Hippocampal formation (tissue), 2 donors: Measurements from ENCODE around the gene COL26A1.
"Not testable (repeated sequence)": the region's sequence is repeated elsewhere in the genome, so short reads cannot be mapped to it uniquely, and the experiment has no call there.

Experiments used
- DNase-seq, 2 donors: peaks; one replicate each; lab custom pipeline; 2025; lab: John Stamatoyannopoulos, UW

COL26A1 gene

GRCh38 chr7:101362334-101363195, at the start of gene COL26A1:
TSS of gene COL26A1 (plus strand) at chr7:101362875. CDS start at chr7:101363033, 158 bp downstream.
- DNase-seq: no peak

GRCh38 chr7:101315336-101315735, 47.3 kb upstream of the COL26A1 start:
- peak in 1 of 2 donors; percentile 0 for DNase-seq

- DNase-seq: no peak
Observed at GRCh38 chr7:101319401-101319800, 43.3 kb upstream of the COL26A1 start.

GRCh38 chr7:101321491-101322401, 40.9 kb upstream of the COL26A1 start, which contains the start of gene IFT22:
TSS of gene IFT22 (minus strand) at chr7:101321812. CDS start at chr7:101321709, 103 bp downstream.
- DNase-seq: peak; percentile 82 to 84

GRCh38 chr7:101328159-101328558, 34.5 kb upstream of the COL26A1 start:
- DNase-seq: no peak

- DNase-seq: no peak
Observed at GRCh38 chr7:101330011-101330484, 32.6 kb upstream of the COL26A1 start.

GRCh38 chr7:101332026-101332425, 30.6 kb upstream of the COL26A1 start:
- DNase-seq: no peak

- DNase-seq: no peak
Observed at GRCh38 chr7:101333912-101334311, 28.8 kb upstream of the COL26A1 start.

GRCh38 chr7:101340379-101340778, 22.3 kb upstream of the COL26A1 start:
- no peak for DNase-seq

GRCh38 chr7:101342892-101343291, 19.8 kb upstream of the COL26A1 start:
- DNase-seq: no peak

GRCh38 chr7:101347477-101347876, 15.2 kb upstream of the COL26A1 start:
- no peak for DNase-seq

GRCh38 chr7:101348456-101349067, 14.1 kb upstream of the COL26A1 start:
- DNase-seq: not testable (repeated sequence)

- not testable (repeated sequence) for DNase-seq
Observed at GRCh38 chr7:101349300-101349699, 13.4 kb upstream of the COL26A1 start.

- DNase-seq: no peak
Observed at GRCh38 chr7:101352920-101353308, 9.8 kb upstream of the COL26A1 start.

- DNase-seq: no peak
Observed at GRCh38 chr7:101357433-101357832, 5.2 kb upstream of the COL26A1 start.

- no peak for DNase-seq
Observed at GRCh38 chr7:101363196-101363733, 590 bp downstream of the COL26A1 start.

GRCh38 chr7:101363734-101364374, 1.2 kb downstream of the COL26A1 start:
- DNase-seq: peak; percentile 40 to 59

GRCh38 chr7:101365956-101366355, 3.3 kb downstream of the COL26A1 start:
- DNase-seq: peak in 1 of 2 donors; percentile 22

- no peak for DNase-seq
Observed at GRCh38 chr7:101367676-101368075, 5.0 kb downstream of the COL26A1 start.

GRCh38 chr7:101368422-101369165, 5.9 kb downstream of the COL26A1 start:
- DNase-seq: no peak
